Fibroblast of skin of abdomen (primary cell): Measurements from ENCODE around the gene GALNT7.
"Not testable (repeated sequence)": the region's sequence is repeated elsewhere in the genome, so short reads cannot be mapped to it uniquely, and the experiment has no call there.

Experiments used
- DNase-seq: peaks from one replicate; pipeline ENCODE4 v3.0.0-alpha.2; 2013

The GALNT7 gene

GRCh38 chr4:173166491-173166890 is 2.1 kb upstream of the GALNT7 start:
- DNase-seq = no peak

- peak; percentile 31 for DNase-seq
These were observed 734 bp upstream of the GALNT7 start for GRCh38 chr4:173167758-173168395.

DNA sequence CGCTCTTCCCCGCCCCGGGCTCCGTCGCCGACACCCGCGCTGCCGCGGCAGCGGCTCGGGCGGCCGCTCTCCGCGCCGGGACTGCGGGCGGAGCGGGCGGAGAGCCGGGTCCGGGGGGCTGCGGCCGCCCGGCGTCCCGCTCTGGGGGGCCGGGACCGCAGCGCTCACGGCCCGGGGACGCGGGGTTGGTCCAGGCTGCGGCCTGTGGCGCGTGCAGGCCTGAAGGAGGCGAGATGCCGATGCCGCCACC is 492 bp downstream of the GALNT7 start:
- no peak for DNase-seq

- DNase-seq = peak; percentile 62
These were observed 994 bp downstream of the GALNT7 start for GRCh38 chr4:173169428-173170181.

- no peak for DNase-seq
These were observed 1.7 kb downstream of the GALNT7 start for GRCh38 chr4:173170182-173170778.

GRCh38 chr4:173171098-173171497 is 2.5 kb downstream of the GALNT7 start:
- DNase-seq = no peak

GRCh38 chr4:173171987-173172386 is 3.4 kb downstream of the GALNT7 start:
- no peak for DNase-seq

GRCh38 chr4:173174184-173174583 is 5.6 kb downstream of the GALNT7 start:
- no peak for DNase-seq

DNA sequence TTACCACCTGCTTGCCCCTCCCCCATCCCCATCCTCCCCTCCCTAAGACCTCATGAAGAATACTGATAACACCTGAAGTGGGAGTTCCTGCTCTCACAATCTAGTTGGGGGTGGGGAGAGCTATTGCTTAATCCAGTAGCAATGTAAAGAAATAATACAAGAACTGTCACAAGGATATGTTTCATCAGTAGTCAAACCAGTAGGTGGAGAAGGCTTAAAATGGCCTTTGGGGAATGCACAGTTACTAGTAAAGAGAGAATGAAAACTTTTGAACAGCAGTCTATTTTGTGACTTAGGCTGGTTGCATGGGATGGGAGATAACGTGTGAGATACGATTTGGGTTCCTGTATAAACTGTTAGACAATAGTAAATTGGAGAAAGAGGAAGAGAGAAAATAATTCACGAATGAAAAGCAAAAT is 6.0 kb downstream of the GALNT7 start:
- DNase-seq = no peak

GRCh38 chr4:173176010-173176409 is 7.4 kb downstream of the GALNT7 start:
- DNase-seq = no peak

- no peak for DNase-seq
These were observed 8.6 kb downstream of the GALNT7 start for GRCh38 chr4:173177232-173177631.

DNA sequence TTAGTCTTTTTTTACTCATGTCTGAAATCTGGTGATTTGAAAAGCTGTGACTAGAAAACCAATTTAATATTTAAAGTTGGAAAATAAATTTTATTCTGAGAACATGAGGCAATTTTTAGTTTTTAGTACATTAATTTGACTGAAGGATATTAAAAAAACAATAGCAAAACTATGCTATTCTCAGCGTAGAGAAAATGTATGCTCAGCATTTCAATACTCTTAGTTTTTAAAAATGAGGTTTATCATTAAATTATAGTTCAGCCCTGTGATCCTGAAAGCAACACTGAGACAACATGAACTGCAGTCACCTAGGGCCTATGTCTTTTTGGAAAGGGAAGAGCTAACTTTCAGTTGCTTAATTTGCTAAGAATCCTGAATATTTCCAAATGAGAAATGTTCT is 9.5 kb downstream of the GALNT7 start:
- no peak for DNase-seq

GRCh38 chr4:173181848-173182247 is 13.2 kb downstream of the GALNT7 start:
- peak; percentile 59 for DNase-seq

DNA sequence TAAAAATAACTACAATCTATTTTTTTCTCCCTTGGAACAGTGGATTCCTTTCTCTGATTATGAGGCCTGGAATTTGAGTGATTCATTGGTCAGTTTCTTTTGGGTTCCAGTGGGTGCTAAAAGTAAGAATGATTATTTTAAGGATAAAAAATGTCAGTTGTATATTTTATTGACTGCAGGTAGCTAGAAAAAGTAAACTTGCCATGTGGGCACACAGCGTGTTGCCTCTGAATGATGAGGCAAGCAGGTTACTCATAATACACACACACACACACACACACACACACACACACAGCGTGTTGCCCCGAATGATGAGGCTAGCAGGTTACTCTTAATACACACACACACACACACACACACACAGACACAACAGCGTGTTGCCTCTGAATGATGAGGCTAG is 13.8 kb downstream of the GALNT7 start:
- peak; percentile 83 for DNase-seq

GRCh38 chr4:173183659-173184247 is 15.1 kb downstream of the GALNT7 start:
- DNase-seq = not testable (repeated sequence)

DNA sequence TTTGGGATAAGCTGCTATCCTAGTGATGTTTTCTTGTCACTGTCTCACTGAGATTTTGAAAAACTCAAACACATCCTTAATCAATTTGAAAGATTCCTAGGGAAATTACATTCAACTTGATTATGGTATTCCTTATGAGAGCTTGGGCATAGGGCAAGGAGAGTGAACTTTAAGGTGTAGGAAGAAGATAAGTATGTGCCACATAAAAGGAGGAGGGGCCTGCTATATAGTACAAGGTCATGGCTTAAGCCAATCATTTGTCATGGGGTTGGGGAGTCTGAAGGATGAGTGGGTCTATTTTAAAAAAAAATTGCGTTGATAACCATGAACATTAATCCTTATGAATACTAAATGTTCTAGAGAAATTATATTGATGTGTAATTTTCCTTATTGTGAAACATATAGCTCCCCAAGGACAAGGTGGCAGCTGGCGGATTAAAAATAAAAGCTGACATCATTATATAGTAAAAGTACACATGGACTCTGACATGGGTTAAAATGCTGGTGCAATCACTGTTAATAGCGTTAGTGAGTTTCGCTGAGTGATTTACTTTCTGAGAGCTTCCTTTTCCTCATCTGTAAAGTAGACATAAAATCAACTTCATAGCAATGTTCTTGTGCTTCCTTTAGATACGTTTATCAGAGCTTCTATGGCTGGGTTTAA is 17.4 kb downstream of the GALNT7 start:
- no peak for DNase-seq

DNA sequence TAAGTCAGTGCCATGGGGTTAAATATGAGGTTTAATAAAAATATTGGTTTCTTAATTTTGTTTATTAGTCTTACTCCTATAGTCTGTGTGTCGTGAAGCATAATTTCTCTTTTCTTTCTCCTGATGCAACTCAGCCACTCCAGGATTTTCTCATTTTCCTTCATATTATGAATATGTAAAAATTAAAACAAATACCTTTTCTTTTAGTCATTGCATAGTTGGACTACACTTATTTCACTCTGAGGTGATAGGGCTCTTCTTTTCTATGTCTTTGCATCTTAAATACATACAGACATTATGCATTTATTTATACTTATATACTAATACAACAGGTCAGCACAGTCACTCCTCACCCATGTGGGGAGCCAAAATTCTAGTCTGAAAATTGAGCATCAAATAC is 19.1 kb downstream of the GALNT7 start:
- DNase-seq = no peak

DNA sequence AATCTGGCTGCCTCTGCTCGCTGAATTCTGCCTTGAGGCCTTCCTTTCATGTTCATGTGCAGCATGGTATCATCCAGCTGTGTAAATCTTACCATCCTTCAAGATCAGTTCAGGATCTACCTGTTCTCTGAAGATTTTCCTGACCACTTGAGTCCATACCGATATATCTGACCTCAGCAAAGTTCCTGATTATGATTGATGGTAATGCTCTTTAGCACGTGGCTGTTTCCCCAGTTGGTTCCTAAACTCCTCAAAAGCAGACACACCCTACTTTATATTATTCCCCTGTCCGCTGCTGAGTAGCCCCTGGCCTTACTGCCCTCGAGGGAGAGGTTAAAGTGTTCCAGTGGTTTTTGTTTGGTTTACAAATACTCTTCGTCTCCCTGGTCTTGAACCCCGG is 20.0 kb downstream of the GALNT7 start:
- no peak for DNase-seq

- peak; percentile 51 for DNase-seq
These were observed 20.6 kb downstream of the GALNT7 start for GRCh38 chr4:173189117-173189693.

DNA sequence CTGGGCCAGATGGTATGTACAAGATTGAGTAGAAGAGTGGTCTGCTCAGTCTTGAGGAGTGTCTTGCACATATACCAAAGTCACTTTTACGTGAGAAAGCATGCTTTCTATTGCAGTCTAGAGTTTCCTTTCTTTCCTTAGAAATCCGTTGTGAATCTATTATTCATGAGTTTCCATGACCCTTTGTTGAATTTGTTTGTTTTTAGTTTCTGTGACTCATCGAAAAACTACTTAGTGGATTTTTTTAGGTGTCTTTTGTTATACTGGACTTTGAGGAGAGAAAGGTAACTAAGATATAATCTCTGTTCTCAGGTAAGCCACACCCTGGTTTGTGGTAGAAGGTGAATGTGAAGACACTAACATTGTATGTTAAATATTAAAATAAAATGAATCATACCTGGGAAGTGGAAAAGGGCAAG is 23.0 kb downstream of the GALNT7 start:
- DNase-seq = no peak

GRCh38 chr4:173192375-173193162 is 24.0 kb downstream of the GALNT7 start:
- no peak for DNase-seq

GRCh38 chr4:173194157-173194556 is 25.5 kb downstream of the GALNT7 start:
- DNase-seq = no peak
